Gastrocnemius medialis (tissue), 4 donors: ENCODE results near the gene CLDN17.

Source experiments
- CTCF ChIP-seq, 5 experiments: fragments of 450-650 bp in 3 of 5; fragments of 200-600 bp in 2 of 5; sonication (generic) in 2 of 5; IDR thresholded peaks in 4 of 5; conservative IDR thresholded peaks in 1 of 5; 1 replicate in 4 of 5; 2 replicates in 1 of 5; pipeline ENCODE4 v1.5.1; 2016 to 2019; ENCODE audit warnings: antibody characterized with exemption in 5 of 5, mild to moderate bottlenecking in 3 of 5, moderate library complexity in 3 of 5
- POLR2A ChIP-seq, 2 donors: fragments of 450-650 bp; IDR thresholded peaks; one replicate each; pipeline ENCODE4 v1.6.1; 2017; ENCODE audit warnings: antibody characterized with exemption in 2 of 2, mild to moderate bottlenecking in 2 of 2, moderate library complexity in 2 of 2

GRCh38 chr21:30126576-30126975 lies 40.0 kb downstream of the CLDN17 start:
- TF ChIP-seq CTCF (IDR thresholded peaks at IDR 0.05 in 4 of 5, conservative IDR thresholded peaks at IDR 0.05 in 1 of 5) (no peak), POLR2A (IDR thresholded peaks at IDR 0.05) (no peak)
